ENCODE data around the gene RIMS4.

RIMS4 gene

GRCh38 chr20:44756956-44757355, 53.4 kb downstream of the RIMS4 start:
- no peak overlapping the region for H3K27ac ChIP-seq (ENCODE audit: low read depth, low read length)
- no peaks in the 10 kb centered on the region for H3K4me1 ChIP-seq (ENCODE audit: control insufficient read depth, low read length)
- H3K36me3 ChIP-seq (ENCODE audit: control insufficient read depth, low read length) = no peaks in the 10 kb centered on the region
- no peaks in the 10 kb centered on the region for H3K9me3 ChIP-seq (ENCODE audit: control insufficient read depth, insufficient read depth, low read length)
- no peaks in the 10 kb centered on the region for H3F3A ChIP-seq (ENCODE audit: control insufficient read depth, insufficient read depth)
- H3K9me2 ChIP-seq (replicated peaks; ENCODE audit: control insufficient read depth, low read length) = no peaks in the 10 kb centered on the region
- peaks cover 10% of the 10 kb centered on the region for H3K27me3 ChIP-seq (ENCODE audit: control insufficient read depth, low read length)
- TF ChIP-seq EZH2phosphoT487 (IDR thresholded peaks at IDR 0.05; ENCODE audit: borderline replicate concordance, low read length) (no peak), CTCF (IDR thresholded peaks at IDR 0.05; ENCODE audit: low read depth, low read length, poor library complexity, severe bottlenecking) (no peak)
- no peaks in the 10 kb centered on the region for H3K79me2 ChIP-seq (ENCODE audit: control insufficient read depth, low read length)
- no peak overlapping the region for H3K4me2 ChIP-seq (ENCODE audit: low read length)
- no peaks in the 10 kb centered on the region for H4K20me1 ChIP-seq (ENCODE audit: control insufficient read depth, insufficient read depth, low read depth, low read length)
- H3K4me3 ChIP-seq (ENCODE audit: low read length) = no peak overlapping the region

GRCh38 chr20:44756011-44756688, 54.2 kb downstream of the RIMS4 start:
- Histone ChIP-seq H3K4me1 (ENCODE audit: control insufficient read depth, low read length) (no peaks in the 10 kb centered on the region), H3K27me3 (ENCODE audit: control insufficient read depth, low read length) (peaks cover 10% of the 10 kb centered on the region), H3K27ac (ENCODE audit: low read depth, low read length) (no peak overlapping the region)

GRCh38 chr20:44754554-44754953, 55.8 kb downstream of the RIMS4 start:
- no peak overlapping the region for H3K27ac ChIP-seq (ENCODE audit: low read depth, low read length)
- H3K4me3 ChIP-seq (ENCODE audit: low read length) = no peak overlapping the region
- H3K27me3 ChIP-seq (ENCODE audit: control insufficient read depth, low read length) = peaks cover 2% of the 10 kb centered on the region; the same call in 1 of the 2 replicates
- TF ChIP-seq EZH2phosphoT487 (IDR thresholded peaks at IDR 0.05; ENCODE audit: borderline replicate concordance, low read length) (no peak), CTCF (IDR thresholded peaks at IDR 0.05; ENCODE audit: low read depth, low read length, poor library complexity, severe bottlenecking) (no peak)
- no peak overlapping the region for H3K4me2 ChIP-seq (ENCODE audit: low read length)
- no peaks in the 10 kb centered on the region for H3K9me2 ChIP-seq (replicated peaks; ENCODE audit: control insufficient read depth, low read length)
- no peaks in the 10 kb centered on the region for H3K79me2 ChIP-seq (ENCODE audit: control insufficient read depth, low read length)
- no peaks in the 10 kb centered on the region for H3F3A ChIP-seq (ENCODE audit: control insufficient read depth, insufficient read depth)
- no peaks in the 10 kb centered on the region for H3K4me1 ChIP-seq (ENCODE audit: control insufficient read depth, low read length)
- H4K20me1 ChIP-seq (ENCODE audit: control insufficient read depth, insufficient read depth, low read depth, low read length) = no peaks in the 10 kb centered on the region
- H3K9me3 ChIP-seq (ENCODE audit: control insufficient read depth, insufficient read depth, low read length) = no peaks in the 10 kb centered on the region
- H3K36me3 ChIP-seq (ENCODE audit: control insufficient read depth, low read length) = no peaks in the 10 kb centered on the region

More at GRCh38 chr20:44756011-44756688, 54.2 kb downstream of the RIMS4 start:
- H3K36me3 ChIP-seq (ENCODE audit: control insufficient read depth, low read length) = no peaks in the 10 kb centered on the region
- H3K4me3 ChIP-seq (ENCODE audit: low read length) = no peak overlapping the region
- no peaks in the 10 kb centered on the region for H3K79me2 ChIP-seq (ENCODE audit: control insufficient read depth, low read length)
- TF ChIP-seq CTCF (IDR thresholded peaks at IDR 0.05; ENCODE audit: low read depth, low read length, poor library complexity, severe bottlenecking) (no peak), EZH2phosphoT487 (IDR thresholded peaks at IDR 0.05; ENCODE audit: borderline replicate concordance, low read length) (no peak)
- no peaks in the 10 kb centered on the region for H3K9me3 ChIP-seq (ENCODE audit: control insufficient read depth, insufficient read depth, low read length)
- no peaks in the 10 kb centered on the region for H4K20me1 ChIP-seq (ENCODE audit: control insufficient read depth, insufficient read depth, low read depth, low read length)
- H3F3A ChIP-seq (ENCODE audit: control insufficient read depth, insufficient read depth) = no peaks in the 10 kb centered on the region
- H3K4me2 ChIP-seq (ENCODE audit: low read length) = no peak overlapping the region
- no peaks in the 10 kb centered on the region for H3K9me2 ChIP-seq (replicated peaks; ENCODE audit: control insufficient read depth, low read length)

Data from DOHH2 (cell line).